SH-SY5Y (cell line): ENCODE results near the gene CEP192.

Source experiments
- GATA2 ChIP-seq: IDR thresholded peaks from 2 replicates; pipeline ENCODE4 v1.6.1; 2011; ENCODE audit warnings: mild to moderate bottlenecking, low read depth, low read length
- GATA3 ChIP-seq: IDR thresholded peaks from 2 replicates; pipeline ENCODE4 v1.6.1; 2011; ENCODE audit warnings: low read depth, mild to moderate bottlenecking, low read length, moderate library complexity

GRCh38 chr18:13077473-13077872, 86.3 kb downstream of the CEP192 start:
- no peak for TF ChIP-seq GATA2
- no peak for TF ChIP-seq GATA3
